GM04503 (cell line): ENCODE data around the gene IL1A.
A peak's percentile ranks its signal among the peaks of the same experiment; 100 is the strongest.

Experiments
- DNase-seq: peaks from one replicate; pipeline ENCODE4 v3.0.0-alpha.2; 2012; ENCODE audit warnings: low read depth

The IL1A gene

GRCh38 chr2:112792419-112792818 is 8.1 kb upstream of the IL1A start:
- no peak for DNase-seq

- DNase-seq: no peak
Measured at GRCh38 chr2:112791693-112792230, 7.5 kb upstream of the IL1A start.

GRCh38 chr2:112791019-112791418 is 6.7 kb upstream of the IL1A start:
- no peak for DNase-seq

GRCh38 chr2:112790305-112790704 is 6.0 kb upstream of the IL1A start:
- no peak for DNase-seq

GRCh38 chr2:112789186-112789585 is 4.9 kb upstream of the IL1A start:
- no peak for DNase-seq

- no peak for DNase-seq
Measured at GRCh38 chr2:112788653-112789052, 4.4 kb upstream of the IL1A start.

- no peak for DNase-seq
Measured at GRCh38 chr2:112787729-112788393, 3.6 kb upstream of the IL1A start.

- DNase-seq: no peak
Measured at GRCh38 chr2:112787294-112787693, 3.0 kb upstream of the IL1A start.

- no peak for DNase-seq
Measured at GRCh38 chr2:112783187-112783714, 1.0 kb downstream of the IL1A start.

- DNase-seq: no peak
Measured at GRCh38 chr2:112782234-112782799, 2.0 kb downstream of the IL1A start.

GRCh38 chr2:112779598-112779997 is 4.7 kb downstream of the IL1A start:
- no peak for DNase-seq

- no peak for DNase-seq
Measured at GRCh38 chr2:112777036-112777435, 7.3 kb downstream of the IL1A start.

GRCh38 chr2:112776113-112776512 is 8.2 kb downstream of the IL1A start:
- no peak for DNase-seq

- no peak for DNase-seq
Measured at GRCh38 chr2:112774536-112775285, 9.6 kb downstream of the IL1A start.

GRCh38 chr2:112773556-112773955 is 10.7 kb downstream of the IL1A start:
- DNase-seq: no peak

- DNase-seq: no peak
Measured at GRCh38 chr2:112772911-112773475, 11.3 kb downstream of the IL1A start.

- no peak for DNase-seq
Measured at GRCh38 chr2:112772322-112772721, 12.0 kb downstream of the IL1A start.

- DNase-seq: peak; percentile 65
Measured at GRCh38 chr2:112768432-112768831, 15.9 kb downstream of the IL1A start.

GRCh38 chr2:112767693-112768330 is 16.5 kb downstream of the IL1A start:
- no peak for DNase-seq

GRCh38 chr2:112765251-112765650 is 19.0 kb downstream of the IL1A start:
- DNase-seq: no peak

- peak; percentile 85 for DNase-seq
Measured at GRCh38 chr2:112764071-112765044, 19.9 kb downstream of the IL1A start, which contains the start of gene CKAP2L. Gene CKAP2L (minus strand): TSS chr2:112764609. CDS start chr2:112764598, 11 bp downstream.
